GM18511 (cell line): Measurements from ENCODE around the gene SLC22A1.

Experiments used
- ATAC-seq: cut with Tn5 transposase; IDR thresholded peaks from one replicate; pipeline ENCODE4 v1.9.1; 2021; ENCODE audit warnings: mild to moderate bottlenecking, moderate library complexity; ENCODE audit not compliant: unreplicated experiment

The SLC22A1 gene

GRCh38 chr6:160167604-160168399 lies 46.2 kb downstream of the SLC22A1 start:
- no peak for ATAC-seq

GRCh38 chr6:160170018-160170680 lies 48.5 kb downstream of the SLC22A1 start:
- ATAC-seq: no peak

- ATAC-seq: no peak
Measured at GRCh38 chr6:160172704-160173103, 51.1 kb downstream of the SLC22A1 start.

- no peak for ATAC-seq
Measured at GRCh38 chr6:160173806-160174527, 52.4 kb downstream of the SLC22A1 start.

- ATAC-seq: no peak
Measured at GRCh38 chr6:160174681-160175080, 53.1 kb downstream of the SLC22A1 start.

- ATAC-seq: no peak
Measured at GRCh38 chr6:160177220-160177619, 55.6 kb downstream of the SLC22A1 start.

- no peak for ATAC-seq
Measured at GRCh38 chr6:160178271-160178670, 56.7 kb downstream of the SLC22A1 start.

- ATAC-seq: no peak
Measured at GRCh38 chr6:160180706-160181105, 59.1 kb downstream of the SLC22A1 start.

GRCh38 chr6:160188773-160189172 lies 67.2 kb downstream of the SLC22A1 start:
- ATAC-seq: no peak

- ATAC-seq: no peak
Measured at GRCh38 chr6:160190081-160190480, 68.5 kb downstream of the SLC22A1 start.

GRCh38 chr6:160190973-160191372 lies 69.4 kb downstream of the SLC22A1 start:
- ATAC-seq: no peak

- ATAC-seq: no peak
Measured at GRCh38 chr6:160192840-160193239, 71.2 kb downstream of the SLC22A1 start.

GRCh38 chr6:160194808-160195207 lies 73.2 kb downstream of the SLC22A1 start:
- ATAC-seq: no peak

GRCh38 chr6:160197662-160198061 lies 76.0 kb downstream of the SLC22A1 start:
- ATAC-seq: no peak

- peak; percentile 98 for ATAC-seq
Measured at GRCh38 chr6:160198606-160199211, 77.1 kb downstream of the SLC22A1 start.

- no peak for ATAC-seq
Measured at GRCh38 chr6:160201061-160201460, 79.4 kb downstream of the SLC22A1 start.

GRCh38 chr6:160202411-160202810 lies 80.8 kb downstream of the SLC22A1 start:
- no peak for ATAC-seq

GRCh38 chr6:160203076-160203475 lies 81.5 kb downstream of the SLC22A1 start:
- ATAC-seq: no peak

- no peak for ATAC-seq
Measured at GRCh38 chr6:160203522-160203921, 81.9 kb downstream of the SLC22A1 start.

- no peak for ATAC-seq
Measured at GRCh38 chr6:160203953-160204352, 82.3 kb downstream of the SLC22A1 start.

GRCh38 chr6:160204710-160205109 lies 83.1 kb downstream of the SLC22A1 start:
- no peak for ATAC-seq
